LNCaP clone FGC (cell line): ENCODE measurements around the gene GNA15.

Source experiments
- DNase-seq: peaks from one replicate; pipeline ENCODE4 v3.0.0-alpha.2; 2011; ENCODE audit warnings: low read depth
- H3K4me3 ChIP-seq: 2 replicates; pipeline ENCODE4 v1.5.1; 2011; ENCODE audit warnings: mild to moderate bottlenecking, low read depth, low read length, control low read depth
- CTCF ChIP-seq: IDR thresholded peaks from 2 replicates; pipeline ENCODE4 v1.5.1; 2012; ENCODE audit warnings: mild to moderate bottlenecking; ENCODE audit not compliant: control insufficient read depth, insufficient read depth; ENCODE audit errors: extremely low read depth

GNA15 gene

GRCh38 chr19:3121821-3122511 lies 13.9 kb upstream of the GNA15 start:
- no peak overlapping the region for H3K4me3 ChIP-seq
- no peak for TF ChIP-seq CTCF
- no peak for DNase-seq

GRCh38 chr19:3122512-3122870 lies 13.3 kb upstream of the GNA15 start:
- TF ChIP-seq CTCF, result no peak
- no peak for DNase-seq
- H3K4me3 ChIP-seq, result no peak overlapping the region

- TF ChIP-seq CTCF, result no peak
- H3K4me3 ChIP-seq, result no peak overlapping the region
- DNase-seq, result no peak
Measured at GRCh38 chr19:3123088-3123721, 12.6 kb upstream of the GNA15 start.

- no peak for DNase-seq
- no peak for TF ChIP-seq CTCF
- no peak overlapping the region for H3K4me3 ChIP-seq
Measured at GRCh38 chr19:3123956-3124355, 11.9 kb upstream of the GNA15 start.

- no peak overlapping the region for H3K4me3 ChIP-seq
- TF ChIP-seq CTCF, result no peak
- no peak for DNase-seq
Measured at GRCh38 chr19:3124630-3125029, 11.2 kb upstream of the GNA15 start.

- no peak for DNase-seq
- no peak overlapping the region for H3K4me3 ChIP-seq
- peak; percentile 55 for TF ChIP-seq CTCF
Measured at GRCh38 chr19:3125900-3126524, 9.8 kb upstream of the GNA15 start.
